ENCODE results near the gene MAP2. TPM values are rescaled to one million over a fixed set of nuclear protein-coding genes. Genes with fewer than 3 reads are reported as not detected.

MAP2 gene
- total and polyA plus RNA-seq, 2 of the 13 experiments (the other 11 are each of a cell fraction or from before 2014, with no cell fraction given): 0.08 TPM; not detected in 1

DNA sequence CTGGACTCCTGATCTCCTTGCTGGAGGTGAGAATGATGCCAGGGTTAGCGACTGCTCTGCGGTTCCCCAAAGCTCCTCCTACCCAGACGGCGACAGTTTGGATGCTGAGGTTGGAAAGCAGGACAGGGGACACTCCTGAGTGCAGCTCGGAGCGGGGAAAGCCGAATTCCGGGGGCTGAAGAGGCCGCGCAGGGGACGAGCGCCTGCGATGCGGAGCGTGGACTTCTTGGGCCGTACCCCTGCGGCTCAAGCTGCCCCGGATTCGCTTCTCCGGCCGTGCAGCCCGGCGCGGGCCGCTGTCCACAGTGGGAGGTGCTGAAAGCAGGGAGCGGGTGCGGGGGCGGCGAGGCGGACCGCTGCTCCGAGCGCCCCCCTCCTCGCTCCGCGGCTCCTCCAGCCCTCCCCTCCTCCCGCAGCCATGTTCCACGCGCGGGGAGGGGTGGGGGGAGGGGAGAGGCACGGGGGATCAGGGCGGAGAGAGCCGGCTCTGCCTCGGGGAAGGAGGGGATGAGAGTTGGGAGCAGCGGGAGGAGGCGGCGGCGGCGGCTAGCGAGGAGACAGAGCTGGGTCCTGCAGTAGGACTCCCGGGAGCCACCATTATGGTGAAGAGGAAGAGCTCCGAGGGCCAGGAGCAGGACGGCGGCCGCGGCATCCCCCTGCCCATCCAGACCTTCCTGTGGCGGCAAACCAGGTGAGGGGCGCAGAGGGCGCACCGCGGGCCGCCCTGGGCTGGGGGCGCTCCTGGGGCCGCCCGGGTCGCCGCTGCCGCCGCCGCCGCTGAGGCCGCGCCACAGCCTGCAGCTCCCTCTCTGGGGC is 347.8 kb downstream of the MAP2 start, which contains the start of gene UNC80 (continued):
- peak; percentile 98 for TF ChIP-seq ZSCAN20 (CRISPR knock-in tag; IDR thresholded peaks at IDR 0.05; ENCODE audit: borderline replicate concordance)

DNA sequence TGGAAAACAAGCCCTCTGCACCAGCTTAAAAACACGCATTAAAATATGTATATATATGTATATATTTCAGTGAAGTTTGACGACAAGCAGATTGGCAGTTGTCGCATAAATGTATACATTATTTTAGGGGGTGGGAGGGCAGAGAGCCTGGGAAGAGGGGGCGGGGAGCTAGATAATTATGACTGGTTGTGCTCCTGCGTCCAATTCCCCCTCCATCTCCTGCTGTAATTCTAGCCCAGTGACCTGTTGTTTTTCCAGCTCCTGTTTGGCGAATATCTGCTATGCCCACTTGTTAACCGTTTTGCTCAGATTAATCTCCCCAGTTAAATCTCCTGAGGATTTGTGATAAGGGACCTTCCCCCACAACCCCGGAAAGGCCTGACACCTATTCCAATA is 348.4 kb downstream of the MAP2 start:
- in situ Hi-C loops (cut with HindIII; ENCODE audit: extremely low pct_ligation_motif_present, low pct_unique_long_range_greater_than_20kb): no loop called here

More for the DNA sequence above, 348.4 kb downstream of the MAP2 start:
- H3K9ac ChIP-seq (ENCODE audit: insufficient read depth, low read depth, low read length): no peak overlapping the region
- no peak overlapping the region for H3K27ac ChIP-seq (ENCODE audit: extremely low read length, insufficient read depth, low read length)
- FAIRE-seq: no peak
- ChIA-PET CTCF (ENCODE audit: low intra/inter-chr PET ratio, low total read pairs) (no interaction called here), POLR2A (no interaction called here)
- no TSS peak for BruUV-seq (replicated peaks)
- no peaks in the 10 kb centered on the region for H4K20me1 ChIP-seq (ENCODE audit: insufficient read depth, low read length)
- no peak for TF ChIP-seq ZNF570 (CRISPR knock-in tag; IDR thresholded peaks at IDR 0.05; ENCODE audit: borderline replicate concordance)
- no peak for TF ChIP-seq KLF11 (CRISPR knock-in tag; IDR thresholded peaks at IDR 0.05)
- TF ChIP-seq GABPB1 (CRISPR knock-in tag; IDR thresholded peaks at IDR 0.05): no peak
- TF ChIP-seq, protein P1, sequence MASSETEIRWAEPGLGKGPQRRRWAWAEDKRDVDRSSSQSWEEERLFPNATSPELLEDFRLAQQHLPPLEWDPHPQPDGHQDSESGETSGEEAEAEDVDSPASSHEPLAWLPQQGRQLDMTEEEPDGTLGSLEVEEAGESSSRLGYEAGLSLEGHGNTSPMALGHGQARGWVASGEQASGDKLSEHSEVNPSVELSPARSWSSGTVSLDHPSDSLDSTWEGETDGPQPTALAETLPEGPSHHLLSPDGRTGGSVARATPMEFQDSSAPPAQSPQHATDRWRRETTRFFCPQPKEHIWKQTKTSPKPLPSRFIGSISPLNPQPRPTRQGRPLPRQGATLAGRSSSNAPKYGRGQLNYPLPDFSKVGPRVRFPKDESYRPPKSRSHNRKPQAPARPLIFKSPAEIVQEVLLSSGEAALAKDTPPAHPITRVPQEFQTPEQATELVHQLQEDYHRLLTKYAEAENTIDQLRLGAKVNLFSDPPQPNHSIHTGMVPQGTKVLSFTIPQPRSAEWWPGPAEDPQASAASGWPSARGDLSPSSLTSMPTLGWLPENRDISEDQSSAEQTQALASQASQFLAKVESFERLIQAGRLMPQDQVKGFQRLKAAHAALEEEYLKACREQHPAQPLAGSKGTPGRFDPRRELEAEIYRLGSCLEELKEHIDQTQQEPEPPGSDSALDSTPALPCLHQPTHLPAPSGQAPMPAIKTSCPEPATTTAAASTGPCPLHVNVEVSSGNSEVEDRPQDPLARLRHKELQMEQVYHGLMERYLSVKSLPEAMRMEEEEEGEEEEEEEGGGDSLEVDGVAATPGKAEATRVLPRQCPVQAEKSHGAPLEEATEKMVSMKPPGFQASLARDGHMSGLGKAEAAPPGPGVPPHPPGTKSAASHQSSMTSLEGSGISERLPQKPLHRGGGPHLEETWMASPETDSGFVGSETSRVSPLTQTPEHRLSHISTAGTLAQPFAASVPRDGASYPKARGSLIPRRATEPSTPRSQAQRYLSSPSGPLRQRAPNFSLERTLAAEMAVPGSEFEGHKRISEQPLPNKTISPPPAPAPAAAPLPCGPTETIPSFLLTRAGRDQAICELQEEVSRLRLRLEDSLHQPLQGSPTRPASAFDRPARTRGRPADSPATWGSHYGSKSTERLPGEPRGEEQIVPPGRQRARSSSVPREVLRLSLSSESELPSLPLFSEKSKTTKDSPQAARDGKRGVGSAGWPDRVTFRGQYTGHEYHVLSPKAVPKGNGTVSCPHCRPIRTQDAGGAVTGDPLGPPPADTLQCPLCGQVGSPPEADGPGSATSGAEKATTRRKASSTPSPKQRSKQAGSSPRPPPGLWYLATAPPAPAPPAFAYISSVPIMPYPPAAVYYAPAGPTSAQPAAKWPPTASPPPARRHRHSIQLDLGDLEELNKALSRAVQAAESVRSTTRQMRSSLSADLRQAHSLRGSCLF (CRISPR knock-in tag; IDR thresholded peaks at IDR 0.05; ENCODE audit: borderline replicate concordance): no peak
- no peak for TF ChIP-seq ZKSCAN1 (IDR thresholded peaks at IDR 0.05; ENCODE audit: low read length)
- no peak for TF ChIP-seq ZNF776 (CRISPR knock-in tag; IDR thresholded peaks at IDR 0.05)
- TF ChIP-seq FOXK2 (IDR thresholded peaks at IDR 0.05): no peak
- no peak for TF ChIP-seq RCOR2 (CRISPR knock-in tag; IDR thresholded peaks at IDR 0.05)
- TF ChIP-seq ZNF33A (CRISPR knock-in tag; IDR thresholded peaks at IDR 0.05; ENCODE audit: borderline replicate concordance): no peak
- H3K4me2 ChIP-seq (ENCODE audit: low read depth, low read length): no peak overlapping the region
- no peaks in the 10 kb centered on the region for H3K4me1 ChIP-seq (ENCODE audit: insufficient read depth, low read length)
- intact Hi-C loops (cut with micrococcal nuclease; ENCODE audit: unreplicated experiment): no loop called here
- no peaks in the 10 kb centered on the region for H3K36me3 ChIP-seq (replicated peaks in 1 of 2; ENCODE audit: control insufficient read depth in 1 of 2, insufficient read depth in 2 of 2, low read length in 2 of 2)
- H3K4me3 ChIP-seq (replicated peaks in 1 of 3; ENCODE audit: insufficient read depth in 1 of 3, low read depth in 2 of 3, low read length in 3 of 3): no peak overlapping the region
- H3K9me3 ChIP-seq (ENCODE audit: low read length): no peaks in the 10 kb centered on the region
- no peak for ATAC-seq
- H3K27me3 ChIP-seq (ENCODE audit: control insufficient read depth in 1 of 2, insufficient read depth in 2 of 2, low read length in 2 of 2): no peaks in the 10 kb centered on the region; a peak in 1 of 5 replicates
- WGBS (ENCODE audit: low lambda C conversion rate): 22% methylated on average over 8 of the region's 8 CpGs
- H3K79me2 ChIP-seq (ENCODE audit: insufficient read depth, low read length): no peaks in the 10 kb centered on the region
- no peak for DNase-seq (ENCODE audit: low spot score)
- no peak overlapping the region for H2AFZ ChIP-seq (ENCODE audit: low read length)

Data from HepG2 (cell line).